DND-41 (cell line): ENCODE data around the gene METRN.

Experiments used
- ATAC-seq: fragments of 200-7000 bp; cut with Tn5 transposase; 3 replicates; pipeline ENCODE4 v1.9.1; 2021; ENCODE audit warnings: low read depth; ENCODE audit not compliant: insufficient read depth
- DNase-seq: peaks from one replicate; pipeline ENCODE4 v3.0.0-alpha.2; 2020
- H2AFZ ChIP-seq: 2 replicates; pipeline ENCODE4 v1.6.0; 2012; ENCODE audit warnings: low read depth, low read length
- H3K27ac ChIP-seq: 2 replicates; pipeline ENCODE4 v1.5.1; 2012; ENCODE audit warnings: low read length, inconsistent platforms
- H3K27me3 ChIP-seq: fragments of 200-600 bp; sonication (generic); 2 replicates; pipeline ENCODE4 v1.6.0; 2012; ENCODE audit warnings: low read length, mild to moderate bottlenecking, inconsistent platforms; ENCODE audit not compliant: insufficient read depth, poor library complexity
- H3K36me3 ChIP-seq: 2 replicates; pipeline ENCODE4 v1.5.1; 2012; ENCODE audit warnings: low read length, inconsistent platforms; ENCODE audit not compliant: insufficient read depth
- H3K4me1 ChIP-seq: 2 replicates; pipeline ENCODE4 v1.5.1; 2012; ENCODE audit warnings: mild to moderate bottlenecking, low read length; ENCODE audit not compliant: insufficient read depth
- H3K4me2 ChIP-seq: 2 replicates; pipeline ENCODE4 v1.6.0; 2012; ENCODE audit warnings: mild to moderate bottlenecking, moderate library complexity, low read length, inconsistent platforms; ENCODE audit not compliant: insufficient read depth
- H3K4me3 ChIP-seq, 2 experiments: fragments of 200-600 bp in 1 of 2; shearing (Covaris generic) in 1 of 2; 2 replicates each; pipeline ENCODE4 v1.5.1; 2012 to 2016; ENCODE audit warnings: inconsistent platforms in 2 of 2, low read length in 2 of 2, mild to moderate bottlenecking in 2 of 2, low read depth in 1 of 2, moderate library complexity in 1 of 2
- H3K79me2 ChIP-seq: 2 replicates; pipeline ENCODE4 v1.6.0; 2012; ENCODE audit warnings: low read length, inconsistent platforms; ENCODE audit not compliant: insufficient read depth
- H3K9ac ChIP-seq: 2 replicates; pipeline ENCODE4 v1.6.0; 2012; ENCODE audit warnings: low read depth, mild to moderate bottlenecking, inconsistent platforms, low read length, moderate library complexity
- H3K9me3 ChIP-seq: 2 replicates; pipeline ENCODE4 v1.5.1; 2012; ENCODE audit warnings: low read length, moderate library complexity, mild to moderate bottlenecking, inconsistent platforms; ENCODE audit not compliant: insufficient read depth, severe bottlenecking
- H4K20me1 ChIP-seq: 2 replicates; pipeline ENCODE4 v1.6.0; 2012; ENCODE audit warnings: low read length; ENCODE audit not compliant: insufficient read depth
- EZH2 ChIP-seq: IDR thresholded peaks from 3 replicates; pipeline ENCODE4 v1.6.1; 2012; ENCODE audit warnings: borderline replicate concordance, low read depth, mild to moderate bottlenecking, moderate library complexity, low read length, inconsistent platforms; ENCODE audit not compliant: severe bottlenecking
- TF ChIP-seq, protein P1 (sequence below): IDR thresholded peaks from 2 replicates; pipeline ENCODE4 v1.5.1; 2012; ENCODE audit warnings: borderline replicate concordance, low read length, moderate library complexity, mild to moderate bottlenecking; ENCODE audit not compliant: poor library complexity, severe bottlenecking; ENCODE audit errors: extremely low read depth

METRN gene

GRCh38 chr16:722835-723633 is 8.1 kb downstream of the METRN start:
- Histone ChIP-seq H3K27ac (no peak overlapping the region), H3K9ac (no peak overlapping the region), H3K9me3 (no peaks in the 10 kb centered on the region), H2AFZ (no peak overlapping the region), H3K4me1 (peaks cover 56% of the 10 kb centered on the region), H3K4me3 (no peak overlapping the region), H3K79me2 (no peaks in the 10 kb centered on the region), H3K36me3 (peaks cover 3% of the 10 kb centered on the region; the same call in 1 of the 2 replicates), H3K27me3 (peaks cover 6% of the 10 kb centered on the region), H4K20me1 (peaks cover 49% of the 10 kb centered on the region), H3K4me2 (no peak overlapping the region)
- ATAC-seq (no peak), DNase-seq (no peak)
- TF ChIP-seq, protein P1, sequence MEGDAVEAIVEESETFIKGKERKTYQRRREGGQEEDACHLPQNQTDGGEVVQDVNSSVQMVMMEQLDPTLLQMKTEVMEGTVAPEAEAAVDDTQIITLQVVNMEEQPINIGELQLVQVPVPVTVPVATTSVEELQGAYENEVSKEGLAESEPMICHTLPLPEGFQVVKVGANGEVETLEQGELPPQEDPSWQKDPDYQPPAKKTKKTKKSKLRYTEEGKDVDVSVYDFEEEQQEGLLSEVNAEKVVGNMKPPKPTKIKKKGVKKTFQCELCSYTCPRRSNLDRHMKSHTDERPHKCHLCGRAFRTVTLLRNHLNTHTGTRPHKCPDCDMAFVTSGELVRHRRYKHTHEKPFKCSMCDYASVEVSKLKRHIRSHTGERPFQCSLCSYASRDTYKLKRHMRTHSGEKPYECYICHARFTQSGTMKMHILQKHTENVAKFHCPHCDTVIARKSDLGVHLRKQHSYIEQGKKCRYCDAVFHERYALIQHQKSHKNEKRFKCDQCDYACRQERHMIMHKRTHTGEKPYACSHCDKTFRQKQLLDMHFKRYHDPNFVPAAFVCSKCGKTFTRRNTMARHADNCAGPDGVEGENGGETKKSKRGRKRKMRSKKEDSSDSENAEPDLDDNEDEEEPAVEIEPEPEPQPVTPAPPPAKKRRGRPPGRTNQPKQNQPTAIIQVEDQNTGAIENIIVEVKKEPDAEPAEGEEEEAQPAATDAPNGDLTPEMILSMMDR: no peak
- TF ChIP-seq EZH2: no peak

DNA sequence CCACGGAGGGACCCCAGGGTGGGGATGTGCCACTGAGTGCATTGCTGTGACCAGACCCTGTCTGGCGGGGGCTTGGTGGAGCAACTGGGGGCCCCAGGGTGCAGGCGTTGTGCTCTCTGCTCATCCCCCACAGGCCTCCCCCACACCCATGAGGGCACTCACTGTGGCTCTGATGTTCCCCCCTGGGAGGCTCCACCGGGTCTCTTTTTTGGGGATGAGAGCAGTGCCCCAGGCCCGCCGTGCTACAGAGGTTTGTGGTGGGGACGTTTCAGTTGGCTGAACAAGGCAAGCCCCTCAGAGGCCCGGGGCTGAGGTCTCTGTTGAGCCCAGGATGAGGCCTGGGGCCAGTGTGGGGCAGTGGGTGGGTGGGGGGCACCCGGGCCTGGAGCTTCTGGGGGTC is 8.8 kb downstream of the METRN start:
- no peak for DNase-seq
- H3K4me2 ChIP-seq: no peak overlapping the region
- TF ChIP-seq EZH2: no peak
- TF ChIP-seq, protein P1: no peak
- no peaks in the 10 kb centered on the region for H3K79me2 ChIP-seq
- H3K36me3 ChIP-seq: no peaks in the 10 kb centered on the region
- H3K9me3 ChIP-seq: no peaks in the 10 kb centered on the region
- H3K27ac ChIP-seq: no peak overlapping the region
- peaks cover 43% of the 10 kb centered on the region for H4K20me1 ChIP-seq
- peaks cover 6% of the 10 kb centered on the region for H3K27me3 ChIP-seq
- H3K4me1 ChIP-seq: peaks cover 50% of the 10 kb centered on the region
- H2AFZ ChIP-seq: no peak overlapping the region
- no peak for ATAC-seq
- no peak overlapping the region for H3K9ac ChIP-seq
- H3K4me3 ChIP-seq: no peak overlapping the region

DNA sequence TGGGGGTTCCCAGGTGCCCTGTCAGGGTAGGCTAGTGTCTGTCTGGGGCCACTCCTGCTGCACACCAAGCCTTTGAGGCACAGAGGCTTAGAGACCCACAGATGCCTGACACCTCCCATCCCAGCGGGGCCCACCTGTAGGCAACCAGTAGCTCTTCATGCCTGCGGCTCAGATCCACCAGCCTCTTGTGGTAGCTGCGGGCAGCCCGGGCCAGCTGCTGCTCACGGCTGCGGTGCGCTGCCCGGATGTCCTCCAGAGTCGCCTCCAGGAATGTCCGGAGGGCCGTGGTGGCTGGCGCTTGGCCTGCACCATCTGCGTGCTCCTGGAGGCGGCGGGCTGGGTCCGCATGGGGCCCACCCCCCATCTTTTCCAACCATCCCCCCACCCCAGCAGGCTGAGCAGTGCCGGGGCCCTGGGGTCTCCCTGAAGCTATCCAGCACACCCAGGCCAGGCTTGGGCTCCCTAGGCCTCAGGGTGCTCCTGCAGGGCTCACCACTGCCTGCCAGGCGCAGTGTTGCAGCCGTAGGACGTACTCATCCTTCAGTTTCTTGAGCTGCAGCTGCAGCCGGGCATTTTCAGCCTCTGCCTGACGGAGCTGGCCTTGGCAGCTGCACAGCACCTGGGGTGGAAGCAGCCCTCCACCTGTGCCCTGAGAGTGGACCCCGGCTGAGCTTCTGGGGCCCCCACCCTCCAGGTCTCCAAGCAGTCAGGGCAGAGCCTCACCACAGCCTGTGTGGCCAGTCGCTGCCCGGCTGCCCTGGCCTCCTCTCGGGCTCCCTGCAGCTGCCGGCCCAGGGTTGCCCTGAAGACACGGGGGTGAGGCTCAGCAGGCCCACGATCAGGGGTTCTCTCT is 9.5 kb downstream of the METRN start:
- H3K4me1 ChIP-seq: peaks cover 43% of the 10 kb centered on the region
- no peaks in the 10 kb centered on the region for H3K9me3 ChIP-seq
- no peak overlapping the region for H2AFZ ChIP-seq
- TF ChIP-seq, protein P1: no peak
- TF ChIP-seq EZH2: no peak
- peaks cover 6% of the 10 kb centered on the region for H3K27me3 ChIP-seq
- ATAC-seq (no peak), DNase-seq (no peak)
- H3K4me3 ChIP-seq: no peak overlapping the region
- H3K9ac ChIP-seq: no peak overlapping the region
- H3K27ac ChIP-seq: no peak overlapping the region
- H3K36me3 ChIP-seq: no peaks in the 10 kb centered on the region
- no peak overlapping the region for H3K4me2 ChIP-seq
- H4K20me1 ChIP-seq: peaks cover 35% of the 10 kb centered on the region
- H3K79me2 ChIP-seq: no peaks in the 10 kb centered on the region
